Fibroblast of lung (primary cell): ENCODE results near the gene SLC2A8. TPM values are rescaled to one million over a fixed set of nuclear protein-coding genes. Genes with fewer than 3 reads are reported as not detected.

Source experiments
- DNase-seq, 2 donors: peaks; one replicate each; pipeline versions ENCODE4 v3.0.0 to v3.0.0-alpha.2; 2010; ENCODE audit warnings: low read depth in 2 of 2
- H2AFZ ChIP-seq: 2 replicates; pipeline ENCODE4 v1.5.1; 2012; ENCODE audit warnings: low read length, control low read depth, inconsistent platforms
- H3K27ac ChIP-seq: 2 replicates; pipeline ENCODE4 v1.5.1; 2011; ENCODE audit warnings: low read length, control low read depth; ENCODE audit not compliant: insufficient read depth
- H3K27me3 ChIP-seq: 2 replicates; pipeline ENCODE4 v1.5.1; 2011; ENCODE audit warnings: mild to moderate bottlenecking, low read length; ENCODE audit not compliant: control insufficient read depth, insufficient read depth
- H3K36me3 ChIP-seq: 2 replicates; pipeline ENCODE4 v1.5.1; 2011; ENCODE audit warnings: low read length; ENCODE audit not compliant: control insufficient read depth, insufficient read depth
- H3K4me1 ChIP-seq: 2 replicates; pipeline ENCODE4 v1.5.1; 2011; ENCODE audit warnings: low read length; ENCODE audit not compliant: control insufficient read depth, insufficient read depth; ENCODE audit errors: extremely low read depth
- H3K4me2 ChIP-seq: 2 replicates; pipeline ENCODE4 v1.5.1; 2011; ENCODE audit warnings: low read length, control low read depth; ENCODE audit not compliant: insufficient read depth; ENCODE audit errors: extremely low read depth
- H3K4me3 ChIP-seq, 4 experiments: fragments of 200-600 bp in 1 of 4; sonication (generic) in 1 of 4; replicated peaks in 1 of 4; 2 replicates each; pipeline ENCODE4 v1.5.1; 2011 to 2016; ENCODE audit warnings: low read length in 4 of 4, low read depth in 3 of 4, mild to moderate bottlenecking in 3 of 4, control low read depth in 2 of 4, inconsistent platforms in 1 of 4, mixed read lengths in 1 of 4; ENCODE audit not compliant: insufficient read depth in 1 of 4; ENCODE audit errors: control extremely low read depth in 1 of 4
- H3K79me2 ChIP-seq: 2 replicates; pipeline ENCODE4 v1.5.1; 2012; ENCODE audit warnings: mild to moderate bottlenecking, low read length, inconsistent platforms; ENCODE audit not compliant: control insufficient read depth, insufficient read depth
- H3K9ac ChIP-seq: 2 replicates; pipeline ENCODE4 v1.5.1; 2011; ENCODE audit warnings: mild to moderate bottlenecking, low read length, control low read depth; ENCODE audit not compliant: insufficient read depth
- H3K9me3 ChIP-seq: 2 replicates; pipeline ENCODE4 v1.5.1; 2012; ENCODE audit warnings: low read depth, low read length; ENCODE audit not compliant: control insufficient read depth, insufficient read depth
- H4K20me1 ChIP-seq: 2 replicates; pipeline ENCODE4 v1.5.1; 2011; ENCODE audit warnings: low read length; ENCODE audit not compliant: control insufficient read depth, insufficient read depth; ENCODE audit errors: extremely low read depth
- EZH2 ChIP-seq: IDR thresholded peaks from 2 replicates; pipeline ENCODE4 v1.5.1; 2012; ENCODE audit warnings: low read length, control low read depth, mild to moderate bottlenecking; ENCODE audit errors: missing control alignments
- polyA plus RNA-seq, 2 donors: library from polyadenylated mRNA; depleted of rRNA in 1 of 2; stranded (reverse) in 1 of 2; unstranded in 1 of 2; fragments of >200 nt; gene quantifications; 2 replicates each; pipeline ENCODE4 v1.2.1, GENCODE V29; 2011 to 2012; ENCODE audit warnings: missing spikeins in 1 of 2
- total RNA-seq: library from RNA; depleted of rRNA; stranded (reverse); fragments of >200 nt; gene quantifications from 2 replicates; pipeline ENCODE4 v1.2.1, GENCODE V29; 2014
- TF ChIP-seq, protein P1 (sequence below), 2 donors: IDR thresholded peaks in 1 of 2; conservative IDR thresholded peaks in 1 of 2; 1 replicate in 1 of 2; 2 replicates in 1 of 2; pipeline ENCODE4 v1.5.1; 2011 to 2012; ENCODE audit warnings: low read length in 2 of 2, control low read depth in 1 of 2, inconsistent platforms in 1 of 2, low read depth in 1 of 2, mild to moderate bottlenecking in 1 of 2

SLC2A8 gene
- total and polyA plus RNA-seq, 2 donors (not counting 1 experiment from before 2014, with no cell fraction given): 4.6 to 11.4 TPM

DNA sequence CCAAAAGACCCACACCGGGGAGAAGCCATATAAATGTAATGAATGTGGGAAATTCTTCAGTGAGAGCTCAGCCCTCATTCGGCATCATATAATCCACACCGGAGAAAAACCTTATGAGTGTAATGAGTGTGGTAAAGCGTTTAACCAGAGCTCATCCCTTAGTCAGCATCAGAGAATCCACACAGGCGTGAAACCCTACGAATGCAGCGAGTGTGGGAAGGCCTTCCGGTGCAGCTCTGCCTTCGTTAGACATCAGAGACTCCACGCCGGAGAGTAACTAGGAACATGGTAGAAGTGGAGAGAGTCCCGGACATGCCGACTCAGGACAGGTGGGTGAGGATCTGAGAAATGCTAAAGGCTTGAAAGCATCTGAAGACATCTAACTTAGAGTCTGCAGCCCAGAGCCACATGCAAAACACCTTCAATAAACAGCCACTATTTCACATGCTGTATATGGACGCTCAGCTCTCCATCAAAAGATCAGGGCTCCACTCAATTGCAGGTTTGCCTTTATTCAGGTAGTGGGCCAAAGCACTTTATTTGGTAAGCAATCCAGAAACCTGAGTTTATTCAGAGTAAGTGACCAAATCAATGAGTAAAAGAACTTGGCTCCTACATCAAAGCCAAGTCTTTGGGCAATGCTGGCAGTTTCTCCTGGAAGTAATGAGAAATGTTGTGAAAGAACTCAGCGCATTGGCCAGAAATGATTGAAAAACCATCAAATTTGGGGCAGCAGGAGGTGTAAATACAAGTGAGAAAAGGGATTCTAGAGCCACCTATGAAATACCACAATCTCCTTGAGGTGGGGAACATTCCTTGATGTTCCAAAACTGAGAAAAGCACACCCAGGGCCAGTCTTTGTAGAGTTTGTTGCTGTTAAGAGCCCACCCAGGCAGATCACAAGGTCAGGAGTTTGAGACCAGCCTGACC lies 48.2 kb downstream of the SLC2A8 start:
- H2AFZ ChIP-seq: no peak overlapping the region
- no peak overlapping the region for H3K4me3 ChIP-seq
- peaks cover 4% of the 10 kb centered on the region for H3K9me3 ChIP-seq
- DNase-seq: peak; percentile 42 to 49
- H3K27me3 ChIP-seq: no peaks in the 10 kb centered on the region
- peaks cover 2% of the 10 kb centered on the region for H3K4me1 ChIP-seq
- TF ChIP-seq, protein P1, sequence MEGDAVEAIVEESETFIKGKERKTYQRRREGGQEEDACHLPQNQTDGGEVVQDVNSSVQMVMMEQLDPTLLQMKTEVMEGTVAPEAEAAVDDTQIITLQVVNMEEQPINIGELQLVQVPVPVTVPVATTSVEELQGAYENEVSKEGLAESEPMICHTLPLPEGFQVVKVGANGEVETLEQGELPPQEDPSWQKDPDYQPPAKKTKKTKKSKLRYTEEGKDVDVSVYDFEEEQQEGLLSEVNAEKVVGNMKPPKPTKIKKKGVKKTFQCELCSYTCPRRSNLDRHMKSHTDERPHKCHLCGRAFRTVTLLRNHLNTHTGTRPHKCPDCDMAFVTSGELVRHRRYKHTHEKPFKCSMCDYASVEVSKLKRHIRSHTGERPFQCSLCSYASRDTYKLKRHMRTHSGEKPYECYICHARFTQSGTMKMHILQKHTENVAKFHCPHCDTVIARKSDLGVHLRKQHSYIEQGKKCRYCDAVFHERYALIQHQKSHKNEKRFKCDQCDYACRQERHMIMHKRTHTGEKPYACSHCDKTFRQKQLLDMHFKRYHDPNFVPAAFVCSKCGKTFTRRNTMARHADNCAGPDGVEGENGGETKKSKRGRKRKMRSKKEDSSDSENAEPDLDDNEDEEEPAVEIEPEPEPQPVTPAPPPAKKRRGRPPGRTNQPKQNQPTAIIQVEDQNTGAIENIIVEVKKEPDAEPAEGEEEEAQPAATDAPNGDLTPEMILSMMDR (conservative IDR thresholded peaks at IDR 0.05 in 1 of 2, IDR thresholded peaks at IDR 0.05 in 1 of 2; ENCODE audit: low read depth in 1 of 2, low read length in 2 of 2): no peak
- TF ChIP-seq EZH2: no peak
- H4K20me1 ChIP-seq: peaks cover 3% of the 10 kb centered on the region
- no peak overlapping the region for H3K4me2 ChIP-seq
- peaks cover 40% of the 10 kb centered on the region for H3K36me3 ChIP-seq
- peaks cover 22% of the 10 kb centered on the region for H3K79me2 ChIP-seq
- no peak overlapping the region for H3K9ac ChIP-seq
- no peak overlapping the region for H3K27ac ChIP-seq

DNA sequence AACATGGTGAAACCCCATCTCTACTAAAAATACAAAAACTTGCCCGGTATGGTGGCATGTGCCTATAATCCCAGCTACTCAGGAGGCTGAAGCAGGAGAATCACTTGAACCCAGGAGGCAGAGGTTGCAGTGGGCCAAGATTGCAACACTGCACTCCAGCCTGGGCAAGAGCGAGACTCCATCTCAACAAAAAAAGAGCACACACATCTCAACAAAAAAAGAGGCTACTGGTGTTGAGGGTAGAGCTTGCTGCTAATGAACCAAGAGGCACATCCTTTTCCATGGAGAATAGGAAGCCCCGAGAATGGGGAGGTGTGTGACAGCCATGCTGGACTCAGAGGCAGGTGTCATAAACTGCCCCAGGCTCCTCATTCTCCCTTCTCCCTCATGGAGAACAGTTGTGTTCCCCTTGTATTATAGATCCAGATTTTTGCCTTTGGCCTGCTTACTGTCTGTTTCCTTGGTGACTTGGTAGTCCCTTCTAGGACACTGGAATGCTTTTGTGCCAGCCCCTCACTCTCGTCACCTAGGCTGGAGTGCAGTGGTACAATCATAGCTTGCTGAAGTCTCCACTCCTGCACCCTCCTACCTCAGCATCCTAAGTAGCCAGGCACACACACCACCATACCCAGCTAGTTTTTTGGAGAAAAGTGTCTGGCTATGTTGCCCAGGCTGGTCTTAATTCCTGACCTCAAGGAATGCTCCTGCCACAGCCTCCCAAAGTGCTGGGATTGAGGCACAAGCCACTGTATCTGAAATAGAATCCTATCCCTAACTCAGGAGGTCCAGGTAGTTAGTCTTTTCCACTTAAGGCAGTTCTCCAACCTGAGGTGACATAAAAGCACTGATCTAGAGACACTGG lies 49.1 kb downstream of the SLC2A8 start:
- H3K79me2 ChIP-seq: peaks cover 31% of the 10 kb centered on the region
- H4K20me1 ChIP-seq: peaks cover 3% of the 10 kb centered on the region
- TF ChIP-seq, protein P1 (conservative IDR thresholded peaks at IDR 0.05 in 1 of 2, IDR thresholded peaks at IDR 0.05 in 1 of 2; ENCODE audit: low read depth in 1 of 2, low read length in 2 of 2): no peak
- no peak for TF ChIP-seq EZH2
- no peak overlapping the region for H3K9ac ChIP-seq
- H3K4me2 ChIP-seq: no peak overlapping the region
- H3K9me3 ChIP-seq: peaks cover 4% of the 10 kb centered on the region
- no peak overlapping the region for H3K27ac ChIP-seq
- no peak overlapping the region for H2AFZ ChIP-seq
- no peaks in the 10 kb centered on the region for H3K27me3 ChIP-seq
- peak in 1 of 2 donors; percentile 16 for DNase-seq
- no peak overlapping the region for H3K4me3 ChIP-seq
- H3K36me3 ChIP-seq: peaks cover 37% of the 10 kb centered on the region
- peaks cover 2% of the 10 kb centered on the region for H3K4me1 ChIP-seq
